GM19193 (cell line): Measurements from ENCODE around the gene COA1.

Source experiments
- POLR2A ChIP-seq: IDR thresholded peaks from 4 replicates; pipeline ENCODE4 v1.6.1; 2011; ENCODE audit not compliant: insufficient read depth, insufficient read length; ENCODE audit errors: extremely low read depth

Gene COA1

GRCh38 chr7:43632746-43633145 is 96.6 kb downstream of the COA1 start:
- no peak for TF ChIP-seq POLR2A

GRCh38 chr7:43631559-43631958 is 97.8 kb downstream of the COA1 start:
- TF ChIP-seq POLR2A: no peak

- no peak for TF ChIP-seq POLR2A
Measured at GRCh38 chr7:43630482-43630881, 98.8 kb downstream of the COA1 start.

GRCh38 chr7:43629857-43630256 is 99.5 kb downstream of the COA1 start:
- no peak for TF ChIP-seq POLR2A

GRCh38 chr7:43628431-43628830 is 100.9 kb downstream of the COA1 start:
- no peak for TF ChIP-seq POLR2A

- TF ChIP-seq POLR2A: no peak
Measured at GRCh38 chr7:43626695-43627094, 102.6 kb downstream of the COA1 start.

- TF ChIP-seq POLR2A: no peak
Measured at GRCh38 chr7:43625980-43626379, 103.3 kb downstream of the COA1 start.

- no peak for TF ChIP-seq POLR2A
Measured at GRCh38 chr7:43625453-43625852, 103.9 kb downstream of the COA1 start.

GRCh38 chr7:43624156-43624555 is 105.2 kb downstream of the COA1 start:
- no peak for TF ChIP-seq POLR2A

- no peak for TF ChIP-seq POLR2A
Measured at GRCh38 chr7:43621729-43622448, 107.4 kb downstream of the COA1 start.

GRCh38 chr7:43619213-43620012 is 109.9 kb downstream of the COA1 start:
- no peak for TF ChIP-seq POLR2A

- TF ChIP-seq POLR2A: no peak
Measured at GRCh38 chr7:43618073-43618472, 111.2 kb downstream of the COA1 start.

GRCh38 chr7:43616977-43617376 is 112.3 kb downstream of the COA1 start:
- TF ChIP-seq POLR2A: no peak

- no peak for TF ChIP-seq POLR2A
Measured at GRCh38 chr7:43615558-43616145, 113.7 kb downstream of the COA1 start.
